H1 (cell line): ENCODE data around the gene BRD1. TPM values are rescaled to one million over a fixed set of nuclear protein-coding genes. Genes with fewer than 3 reads are reported as not detected.

Experiments used
- CTCF ChIA-PET: fragments of 300-600 bp; sonication (Branson Sonifier 250); formaldehyde crosslinking; loops from one replicate; lab custom pipeline; 2021; ENCODE audit not compliant: partially characterized antibody; lab: Charles Lee
- POLR2A ChIA-PET: fragments of 300-600 bp; sonication (Branson Sonifier 250); formaldehyde crosslinking; loops from one replicate; lab custom pipeline; 2021; ENCODE audit warnings: inconsistent platforms; ENCODE audit not compliant: partially characterized antibody; lab: Charles Lee
- DNase-seq, 2 experiments: peaks; one replicate each; pipeline versions ENCODE4 v3.0.0 to v3.0.0-alpha.2; 2010 to 2022; ENCODE audit warnings: low spot score in 2 of 2, low read depth in 1 of 2, mixed read lengths in 1 of 2
- FAIRE-seq: peaks from 2 replicates; lab custom pipeline; 2011; peaks lifted over from hg19 to GRCh38; lab: Jason Lieb, UNC
- H2AFZ ChIP-seq: 2 replicates; pipeline ENCODE4 v1.8.1; 2012; ENCODE audit warnings: low read length, inconsistent platforms
- H2AK5ac ChIP-seq: 2 replicates; pipeline ENCODE4 v1.6.1; 2013; ENCODE audit warnings: low read depth, low read length
- H2BK120ac ChIP-seq: replicated peaks from 2 replicates; pipeline ENCODE3; 2013; ENCODE audit warnings: low read depth, low read length, inconsistent platforms
- H2BK12ac ChIP-seq: 2 replicates; pipeline ENCODE4 v1.6.1; 2013; ENCODE audit warnings: low read depth, low read length
- H2BK15ac ChIP-seq: 2 replicates; pipeline ENCODE4 v1.6.1; 2013; ENCODE audit warnings: low read length
- H2BK20ac ChIP-seq: 2 replicates; pipeline ENCODE4 v1.6.1; 2013; ENCODE audit warnings: low read length
- H2BK5ac ChIP-seq: 2 replicates; pipeline ENCODE4 v1.6.1; 2013; ENCODE audit warnings: low read depth, low read length
- H3K14ac ChIP-seq: 2 replicates; pipeline ENCODE4 v1.6.1; 2013; ENCODE audit warnings: inconsistent platforms; ENCODE audit not compliant: insufficient read length
- H3K18ac ChIP-seq: 2 replicates; pipeline ENCODE4 v1.6.1; 2013; ENCODE audit warnings: low read length; ENCODE audit errors: extremely low read depth
- H3K23ac ChIP-seq: 2 replicates; pipeline ENCODE4 v1.6.1; 2013; ENCODE audit warnings: inconsistent platforms; ENCODE audit not compliant: insufficient read length
- H3K23me2 ChIP-seq: 2 replicates; pipeline ENCODE4 v1.6.1; 2013; ENCODE audit warnings: low read depth, low read length
- H3K27ac ChIP-seq: 2 replicates; pipeline ENCODE4 v1.6.1; 2011; ENCODE audit warnings: low read depth, low read length, inconsistent platforms
- H3K27me3 ChIP-seq, 4 experiments: replicated peaks in 1 of 4; 1 replicate in 1 of 4; 2 replicates in 3 of 4; pipeline versions ENCODE4 v1.6.1 to v1.8.1; 2011 to 2013; ENCODE audit warnings: low read length in 3 of 4, mild to moderate bottlenecking in 3 of 4, inconsistent platforms in 2 of 4, mixed read lengths in 2 of 4, moderate library complexity in 1 of 4; ENCODE audit not compliant: control insufficient read depth in 3 of 4, insufficient read depth in 3 of 4; ENCODE audit errors: extremely low read depth in 1 of 4
- H3K36me3 ChIP-seq, 4 experiments: 2 replicates each; pipeline versions ENCODE4 v1.6.1 to v1.8.1; 2011 to 2013; ENCODE audit warnings: mild to moderate bottlenecking in 4 of 4, low read length in 3 of 4, moderate library complexity in 2 of 4, control low read depth in 1 of 4, inconsistent platforms in 1 of 4; ENCODE audit not compliant: insufficient read depth in 4 of 4, control insufficient read depth in 2 of 4
- H3K4ac ChIP-seq: replicated peaks from 2 replicates; pipeline ENCODE3; 2013; ENCODE audit warnings: low read length, low read depth, mixed read lengths, inconsistent platforms; ENCODE audit not compliant: insufficient read length
- H3K4me1 ChIP-seq, 4 experiments: replicated peaks in 1 of 4; 1 replicate in 1 of 4; 2 replicates in 3 of 4; pipeline versions ENCODE4 v1.6.1 to v1.8.1; 2011 to 2013; ENCODE audit warnings: low read length in 3 of 4, inconsistent platforms in 2 of 4, mixed read lengths in 1 of 4; ENCODE audit not compliant: insufficient read depth in 4 of 4, control insufficient read depth in 3 of 4
- H3K4me2 ChIP-seq, 2 experiments: 2 replicates each; pipeline versions ENCODE4 v1.6.1 to v1.8.1; 2011 to 2013; ENCODE audit warnings: low read depth in 2 of 2, low read length in 2 of 2, control low read depth in 1 of 2, inconsistent platforms in 1 of 2, mild to moderate bottlenecking in 1 of 2; ENCODE audit not compliant: insufficient read depth in 1 of 2
- H3K4me3 ChIP-seq, 4 experiments: fragments of 200-600, 300-600 bp in 1 of 4; sonication (generic), shearing (Covaris generic), sonication (Bioruptor Twin) in 1 of 4; 2 replicates each; pipeline versions ENCODE4 v1.5.1 to v1.8.1; 2011 to 2016; ENCODE audit warnings: low read length in 4 of 4, low read depth in 3 of 4, control low read depth in 2 of 4, inconsistent platforms in 2 of 4, mild to moderate bottlenecking in 2 of 4, mixed read lengths in 1 of 4, moderate library complexity in 1 of 4; ENCODE audit not compliant: insufficient read depth in 2 of 4; ENCODE audit errors: extremely low read depth in 1 of 4
- H3K56ac ChIP-seq: replicated peaks from 2 replicates; pipeline ENCODE3; 2013; ENCODE audit warnings: low read depth, mild to moderate bottlenecking, mixed read lengths, low read length, inconsistent platforms; ENCODE audit not compliant: insufficient read length
- H3K79me1 ChIP-seq: 2 replicates; pipeline ENCODE4 v1.6.1; 2013; ENCODE audit warnings: low read depth, low read length, control low read depth
- H3K79me2 ChIP-seq, 2 experiments: 2 replicates each; pipeline versions ENCODE4 v1.6.1 to v1.8.1; 2012 to 2013; ENCODE audit warnings: low read length in 2 of 2, mild to moderate bottlenecking in 2 of 2, inconsistent platforms in 1 of 2; ENCODE audit not compliant: insufficient read depth in 2 of 2, control insufficient read depth in 1 of 2
- H3K9ac ChIP-seq, 4 experiments: replicated peaks in 1 of 4; 1 replicate in 1 of 4; 2 replicates in 3 of 4; pipeline versions ENCODE4 v1.6.1 to v1.8.1; 2011 to 2013; ENCODE audit warnings: low read depth in 3 of 4, low read length in 3 of 4, control low read depth in 2 of 4, mild to moderate bottlenecking in 2 of 4, moderate library complexity in 2 of 4, inconsistent platforms in 1 of 4; ENCODE audit errors: extremely low read depth in 1 of 4
- H3K9me3 ChIP-seq, 2 experiments: 2 replicates each; pipeline versions ENCODE4 v1.6.1 to v1.8.1; 2012 to 2013; ENCODE audit warnings: mild to moderate bottlenecking in 2 of 2, moderate library complexity in 2 of 2, control low read depth in 1 of 2, inconsistent platforms in 1 of 2, low read depth in 1 of 2, low read length in 1 of 2, mixed read lengths in 1 of 2; ENCODE audit not compliant: insufficient read depth in 2 of 2
- H4K20me1 ChIP-seq, 2 experiments: replicated peaks in 1 of 2; 2 replicates each; pipeline versions ENCODE3 to v1.8.1; 2011 to 2013; ENCODE audit warnings: inconsistent platforms in 2 of 2, low read length in 2 of 2, mild to moderate bottlenecking in 1 of 2; ENCODE audit not compliant: insufficient read depth in 2 of 2, control insufficient read depth in 1 of 2
- H4K5ac ChIP-seq: 2 replicates; pipeline ENCODE4 v1.6.1; 2013; ENCODE audit warnings: low read length, low read depth, mixed read lengths, inconsistent platforms; ENCODE audit not compliant: insufficient read length
- H4K8ac ChIP-seq: 2 replicates; pipeline ENCODE4 v1.8.0; 2013; ENCODE audit warnings: mild to moderate bottlenecking, moderate library complexity, low read length, inconsistent platforms; ENCODE audit not compliant: insufficient read depth; ENCODE audit errors: extremely low read depth
- H4K91ac ChIP-seq: replicated peaks from 2 replicates; pipeline ENCODE3; 2013; ENCODE audit warnings: low read length, mixed read lengths, inconsistent platforms; ENCODE audit not compliant: insufficient read length
- BACH1 ChIP-seq: IDR thresholded peaks from 2 replicates; pipeline ENCODE4 v1.6.1; 2012; ENCODE audit warnings: low read length, improper control_type of control experiment
- CBX5 ChIP-seq: fragments of 300-800, 300-1000 bp; sonication (generic); IDR thresholded peaks from 2 replicates; pipeline ENCODE4 v1.7.1; 2016; ENCODE audit warnings: antibody characterized with exemption, low read length, low read depth
- CHD2 ChIP-seq: IDR thresholded peaks from 2 replicates; pipeline ENCODE4 v1.6.1; 2012; ENCODE audit warnings: low read length, improper control_type of control experiment
- EGR1 ChIP-seq: IDR thresholded peaks from 2 replicates; pipeline ENCODE4 v1.6.1; 2011; ENCODE audit warnings: low read depth, low read length, borderline replicate concordance
- KDM5A ChIP-seq: fragments of 200-600 bp; IDR thresholded peaks from 2 replicates; pipeline ENCODE4 v1.7.1; 2012; ENCODE audit warnings: mild to moderate bottlenecking, low read length, inconsistent platforms, mixed read lengths
- MAFK ChIP-seq: IDR thresholded peaks from 2 replicates; pipeline ENCODE4 v1.6.1; 2012; ENCODE audit warnings: low read depth, mild to moderate bottlenecking, improper control_type of control experiment, low read length
- NANOG ChIP-seq: IDR thresholded peaks from 2 replicates; pipeline ENCODE4 v1.6.1; 2011; ENCODE audit warnings: low read length, low read depth, mild to moderate bottlenecking, inconsistent platforms; ENCODE audit not compliant: insufficient read depth, poor library complexity, severe bottlenecking
- NRF1 ChIP-seq: IDR thresholded peaks from 2 replicates; pipeline ENCODE4 v1.6.1; 2011; ENCODE audit warnings: mild to moderate bottlenecking, low read depth, low read length, improper control_type of control experiment
- SP2 ChIP-seq: IDR thresholded peaks from 2 replicates; pipeline ENCODE4 v1.6.1; 2012; ENCODE audit warnings: mild to moderate bottlenecking, low read length, inconsistent platforms
- TAF7 ChIP-seq: optimal IDR thresholded peaks from 2 replicates; pipeline ENCODE3; 2011; ENCODE audit warnings: low read depth, mild to moderate bottlenecking, inconsistent platforms, low read length, moderate library complexity, borderline replicate concordance
- WGBS, 2 experiments: shearing (Covaris generic) in 1 of 2; methylation state at CpG; one replicate each; pipeline versions ENCODE4 v1.1.6 to v1.1.7; 2013 to 2015; ENCODE audit warnings: low lambda C conversion rate in 2 of 2, mixed read lengths in 2 of 2, inconsistent platforms in 1 of 2, low coverage in 1 of 2, missing lambda C conversion rate in 1 of 2; ENCODE audit not compliant: insufficient replicate concordance in 2 of 2, insufficient coverage in 1 of 2, insufficient read length in 1 of 2; ENCODE audit errors: extremely low coverage in 1 of 2, missing lambda C conversion rate in 1 of 2; 5-methylcytosine and 5-hydroxymethylcytosine counted together
- polyA plus RNA-seq, 7 experiments: library from polyadenylated mRNA; depleted of rRNA in 3 of 7; stranded (reverse) in 5 of 7; unstranded in 2 of 7; fragments of >200 nt in 5 of 7; fragments of 200-250 nt in 2 of 7; gene quantifications; 1 replicate in 5 of 7; 2 replicates in 1 of 7; 4 replicates in 1 of 7; pipeline versions ENCODE4 v1.2.1 to v1.2.3, GENCODE V29; 2011 to 2013; ENCODE audit warnings: missing spikeins in 2 of 7, mixed read lengths in 2 of 7
- total RNA-seq: library from RNA; stranded (reverse); fragmentation: NEBNext Ultra II Directional; extraction: Animal tissue kit (Norgen Biotek cat#: 25700); gene quantifications from 2 replicates; pipeline ENCODE4 v1.2.1, GENCODE V29; 2021
- TF ChIP-seq, protein P1 (sequence below): IDR thresholded peaks from 2 replicates; pipeline ENCODE4 v1.6.1; 2012; ENCODE audit warnings: inconsistent platforms

Gene BRD1
- total and polyA plus RNA-seq, 2 of the 8 experiments (the other 6 are each of a cell fraction or from before 2014, with no cell fraction given): 6.8 to 34.0 TPM

GRCh38 chr22:49783926-49784629, 43.6 kb downstream of the BRD1 start:
- DNase-seq (no peak), FAIRE-seq (no peak)
- H3K27me3 ChIP-seq: no peaks in the 10 kb centered on the region
- no peak overlapping the region for H3K4me2 ChIP-seq
- no peak overlapping the region for H2BK120ac ChIP-seq
- peaks cover 13 to 33% of the 10 kb centered on the region in 2 experiments for H4K20me1 ChIP-seq
- WGBS, 2 experiments: 93% methylated on average over 30 of the region's 47 CpGs; no CpG with 5 or more reads in 1 of the 2 experiments
- H3K14ac ChIP-seq: no peak overlapping the region
- no peak overlapping the region for H2AFZ ChIP-seq
- no peaks in the 10 kb centered on the region for H3K23me2 ChIP-seq
- H3K9ac ChIP-seq: no peak overlapping the region
- TF ChIP-seq NANOG: no peak
- TF ChIP-seq MAFK: no peak
- no peak for TF ChIP-seq BACH1
- TF ChIP-seq EGR1: no peak
- TF ChIP-seq NRF1: no peak
- TF ChIP-seq KDM5A: no peak
- TF ChIP-seq, protein P1, sequence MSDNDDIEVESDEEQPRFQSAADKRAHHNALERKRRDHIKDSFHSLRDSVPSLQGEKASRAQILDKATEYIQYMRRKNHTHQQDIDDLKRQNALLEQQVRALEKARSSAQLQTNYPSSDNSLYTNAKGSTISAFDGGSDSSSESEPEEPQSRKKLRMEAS: no peak
- no peak for TF ChIP-seq TAF7
- TF ChIP-seq SP2: no peak
- no peak for TF ChIP-seq CBX5
- no peak for TF ChIP-seq CHD2
- TF ChIP-seq, all 59 proteins: peak for 0
- Histone ChIP-seq H3K4ac (no peak overlapping the region), H3K23ac (no peak overlapping the region), H2BK20ac (no peak overlapping the region), H2BK15ac (no peak overlapping the region), H3K9me3 (no peaks in the 10 kb centered on the region), H3K79me2 (peaks cover 4 to 70% of the 10 kb centered on the region in 2 experiments; a peak in 2 of 4 replicates), H3K79me1 (peaks cover 27% of the 10 kb centered on the region), H4K91ac (no peak overlapping the region), H3K4me1 (no peaks in the 10 kb centered on the region; a peak in 3 of 7 replicates), H3K36me3 (peaks cover 0 to 40% (median 17%) of the 10 kb centered on the region in 4 experiments; a peak in 6 of 8 replicates), H3K4me3 (no peak overlapping the region), H2BK5ac (no peak overlapping the region), H2AK5ac (0 out of 2 replicates have a peak overlapping the region, but pooled peaks have one; percentile 39), H4K8ac (no peak overlapping the region), H2BK12ac (no peak overlapping the region), H4K5ac (no peak overlapping the region), H3K27ac (no peak overlapping the region), H3K18ac (no peak overlapping the region), H3K56ac (no peak overlapping the region)
- POLR2A ChIA-PET: interaction anchor here (1.0 kb wide), 1 partner anchor 16 kb away, joined by 3 read pairs; no protein-coding TSS in a partner anchor
- CTCF ChIA-PET: no interaction called here
